ENCODE measurements around the gene MPO.

DNA sequence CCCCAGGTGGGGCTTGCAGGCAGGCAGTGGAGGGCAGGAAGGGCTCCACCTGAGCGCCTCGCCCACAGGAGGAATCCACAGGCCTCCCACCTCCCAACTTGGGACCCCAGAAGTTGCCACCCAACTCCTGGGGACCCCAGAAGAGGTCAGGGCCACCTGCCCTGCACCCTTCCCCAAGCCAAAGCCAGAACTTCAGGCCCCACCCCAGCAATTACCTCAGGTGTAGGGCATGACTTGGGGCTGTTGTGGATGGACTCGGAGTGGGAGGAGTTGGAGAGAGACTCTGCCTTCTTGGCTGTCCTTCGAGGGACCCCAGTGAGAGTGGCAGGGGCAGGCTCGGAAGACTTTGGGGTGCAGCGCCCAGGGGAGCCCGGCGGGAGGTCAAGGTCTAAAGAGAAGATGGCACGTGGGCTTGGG lies 37.3 kb upstream of the MPO start:
- TF ChIP-seq, protein P1, sequence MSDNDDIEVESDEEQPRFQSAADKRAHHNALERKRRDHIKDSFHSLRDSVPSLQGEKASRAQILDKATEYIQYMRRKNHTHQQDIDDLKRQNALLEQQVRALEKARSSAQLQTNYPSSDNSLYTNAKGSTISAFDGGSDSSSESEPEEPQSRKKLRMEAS (IDR thresholded peaks at IDR 0.05), result no peak
- TF ChIP-seq, protein P2, sequence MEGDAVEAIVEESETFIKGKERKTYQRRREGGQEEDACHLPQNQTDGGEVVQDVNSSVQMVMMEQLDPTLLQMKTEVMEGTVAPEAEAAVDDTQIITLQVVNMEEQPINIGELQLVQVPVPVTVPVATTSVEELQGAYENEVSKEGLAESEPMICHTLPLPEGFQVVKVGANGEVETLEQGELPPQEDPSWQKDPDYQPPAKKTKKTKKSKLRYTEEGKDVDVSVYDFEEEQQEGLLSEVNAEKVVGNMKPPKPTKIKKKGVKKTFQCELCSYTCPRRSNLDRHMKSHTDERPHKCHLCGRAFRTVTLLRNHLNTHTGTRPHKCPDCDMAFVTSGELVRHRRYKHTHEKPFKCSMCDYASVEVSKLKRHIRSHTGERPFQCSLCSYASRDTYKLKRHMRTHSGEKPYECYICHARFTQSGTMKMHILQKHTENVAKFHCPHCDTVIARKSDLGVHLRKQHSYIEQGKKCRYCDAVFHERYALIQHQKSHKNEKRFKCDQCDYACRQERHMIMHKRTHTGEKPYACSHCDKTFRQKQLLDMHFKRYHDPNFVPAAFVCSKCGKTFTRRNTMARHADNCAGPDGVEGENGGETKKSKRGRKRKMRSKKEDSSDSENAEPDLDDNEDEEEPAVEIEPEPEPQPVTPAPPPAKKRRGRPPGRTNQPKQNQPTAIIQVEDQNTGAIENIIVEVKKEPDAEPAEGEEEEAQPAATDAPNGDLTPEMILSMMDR (IDR thresholded peaks at IDR 0.05; ENCODE audit: control extremely low read depth in 1 of 3, insufficient read depth in 1 of 3, low read depth in 1 of 3, low read length in 3 of 3), result no peak
- TF ChIP-seq TCF12 (IDR thresholded peaks at IDR 0.05; ENCODE audit: low read depth, low read length) (no peak), POLR2A (IDR thresholded peaks at IDR 0.05; ENCODE audit: control extremely low read depth in 1 of 2, low read depth in 2 of 2, low read length in 2 of 2) (no peak), EP300 (IDR thresholded peaks at IDR 0.05; ENCODE audit: borderline replicate concordance in 1 of 2, low read depth in 2 of 2, low read length in 2 of 2) (no peak), CHD2 (IDR thresholded peaks at IDR 0.05; ENCODE audit: low read length) (no peak), EZH2 (IDR thresholded peaks at IDR 0.05; ENCODE audit: low read depth, low read length, severe bottlenecking) (no peak), GABPA (IDR thresholded peaks at IDR 0.05; ENCODE audit: borderline replicate concordance, insufficient read depth, low read length) (no peak), CEBPB (IDR thresholded peaks at IDR 0.05; ENCODE audit: low read depth, low read length) (no peak)
- TF ChIP-seq, protein P3, sequence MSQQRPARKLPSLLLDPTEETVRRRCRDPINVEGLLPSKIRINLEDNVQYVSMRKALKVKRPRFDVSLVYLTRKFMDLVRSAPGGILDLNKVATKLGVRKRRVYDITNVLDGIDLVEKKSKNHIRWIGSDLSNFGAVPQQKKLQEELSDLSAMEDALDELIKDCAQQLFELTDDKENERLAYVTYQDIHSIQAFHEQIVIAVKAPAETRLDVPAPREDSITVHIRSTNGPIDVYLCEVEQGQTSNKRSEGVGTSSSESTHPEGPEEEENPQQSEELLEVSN (IDR thresholded peaks at IDR 0.05), result no peak
